Measurements from ENCODE around the gene A4GALT.

DNA sequence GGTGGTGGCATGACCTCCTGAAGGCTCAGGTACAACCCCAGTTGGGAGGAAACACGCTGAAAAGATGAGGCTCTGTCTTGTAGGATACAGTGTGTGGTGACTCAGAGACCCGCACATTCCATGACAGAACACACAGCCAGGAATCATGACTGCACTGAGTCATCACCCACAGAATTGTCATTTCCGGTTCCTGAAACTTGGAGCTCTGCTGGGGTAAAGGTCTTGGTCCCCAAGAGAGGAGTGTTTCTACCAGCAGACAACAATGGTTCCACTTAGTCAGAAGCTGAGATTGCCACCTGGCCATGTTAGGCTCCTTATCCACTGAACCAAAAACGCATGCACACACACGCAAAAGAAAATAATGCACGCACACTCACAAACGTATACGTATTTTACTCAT, 40.0 kb downstream of the A4GALT start:
- no peak for TF ChIP-seq CTCF (IDR thresholded peaks at IDR 0.05)
- no peak for TF ChIP-seq EZH2 (IDR thresholded peaks at IDR 0.05; ENCODE audit: borderline replicate concordance, insufficient read depth, low read depth, low read length, poor library complexity, severe bottlenecking)
